ENCODE results near the gene CSGALNACT2.

GRCh38 chr10:43114088-43114742, 24.0 kb upstream of the CSGALNACT2 start:
- TF ChIP-seq POLR2A (IDR thresholded peaks at IDR 0.05) = no peak
- TF ChIP-seq CTCF (IDR thresholded peaks at IDR 0.05) = no peak

All from thyroid gland (tissue), 4 donors.